ENCODE results near the gene PLAAT2.
"Not testable (repeated sequence)": the region's sequence is repeated elsewhere in the genome, so short reads cannot be mapped to it uniquely, and the experiment has no call there.

Gene PLAAT2

GRCh38 chr11:63547061-63547460, 16.1 kb downstream of the PLAAT2 start:
- DNase-seq = no peak

- no peak for DNase-seq
These were observed 19.5 kb downstream of the PLAAT2 start for GRCh38 chr11:63543711-63544110.

DNA sequence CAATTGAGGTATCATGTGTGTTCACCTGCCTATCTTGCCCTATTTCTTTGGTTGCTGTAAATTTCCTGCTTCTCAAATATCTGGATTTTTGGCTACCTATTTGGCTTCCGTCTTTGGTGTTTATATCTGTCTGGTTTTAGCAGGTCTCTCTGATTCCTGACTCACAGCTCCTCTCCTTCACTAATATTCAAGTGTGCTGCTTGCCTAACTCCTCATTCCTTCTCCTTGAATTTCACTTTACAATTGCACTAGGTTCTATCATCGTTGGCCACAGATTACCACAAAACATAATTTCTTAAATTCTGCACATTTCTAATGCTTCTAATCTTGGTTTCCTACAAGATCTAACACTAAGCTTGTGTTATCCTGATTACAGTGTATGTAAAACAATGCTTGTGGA, 20.7 kb downstream of the PLAAT2 start:
- DNase-seq = not testable (repeated sequence)

- no peak for DNase-seq
These were observed 25.7 kb downstream of the PLAAT2 start for GRCh38 chr11:63537293-63538101.

DNA sequence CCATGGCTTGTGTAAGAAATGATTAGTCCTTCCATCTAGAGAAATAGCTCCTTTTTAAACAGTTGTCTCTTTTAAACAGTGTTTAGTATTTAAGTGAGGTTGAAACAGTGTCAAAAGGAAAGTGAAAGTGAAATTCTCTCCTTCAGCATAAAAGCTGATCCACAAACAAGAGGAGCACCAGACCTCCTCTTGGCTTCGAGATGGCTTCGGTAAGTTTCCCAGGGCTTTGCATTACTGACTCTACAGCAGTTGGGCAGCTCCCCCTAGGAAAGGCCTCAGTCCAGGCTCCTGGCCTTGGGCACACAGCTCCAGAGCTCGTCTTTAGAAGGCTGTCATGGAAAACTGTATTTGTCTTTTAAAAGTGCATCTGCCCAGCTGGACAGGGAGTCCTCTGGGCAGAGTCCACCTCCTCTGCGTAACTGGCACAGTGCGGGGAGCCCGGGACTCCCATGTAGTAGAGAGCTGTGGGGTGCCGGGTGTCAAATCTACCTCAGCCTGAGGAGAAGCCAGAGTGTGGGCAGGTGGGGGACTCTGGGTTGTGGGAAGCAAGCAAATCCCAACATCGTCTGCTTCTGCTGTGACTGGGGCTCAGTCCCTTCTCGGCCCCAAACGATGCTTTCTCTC, 26.4 kb downstream of the PLAAT2 start, which contains the start of gene PLAAT4:
Gene PLAAT4, plus strand, starts transcription at position 140 of the 624 bp plus-strand sequence. Its CDS starts 61 bp downstream, at position 201.
- DNase-seq = no peak

- no peak for DNase-seq
These were observed 27.4 kb downstream of the PLAAT2 start for GRCh38 chr11:63535734-63536133.

GRCh38 chr11:63534895-63535461, 28.2 kb downstream of the PLAAT2 start:
- no peak for DNase-seq

DNA sequence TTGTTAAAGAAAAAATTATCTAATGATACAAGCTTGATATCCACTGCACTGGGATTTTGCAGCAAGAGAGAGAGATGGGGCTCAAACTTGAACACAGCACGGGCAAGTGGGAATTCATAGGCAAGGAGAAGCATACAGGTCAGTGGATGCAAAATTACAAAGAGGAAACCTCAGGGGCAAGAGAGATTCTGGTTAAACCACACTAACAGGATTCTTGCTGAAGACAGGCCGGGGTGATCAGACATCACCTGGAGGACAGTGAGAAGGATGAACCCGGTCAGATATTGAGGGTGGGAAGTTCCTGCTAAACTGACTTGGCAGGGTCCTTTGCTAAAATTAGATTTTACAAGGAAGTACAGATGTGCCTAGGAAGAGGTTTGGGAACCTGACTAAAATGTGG, 29.1 kb downstream of the PLAAT2 start:
- DNase-seq = no peak

- DNase-seq = no peak
These were observed 30.2 kb downstream of the PLAAT2 start for GRCh38 chr11:63532799-63533475.

DNA sequence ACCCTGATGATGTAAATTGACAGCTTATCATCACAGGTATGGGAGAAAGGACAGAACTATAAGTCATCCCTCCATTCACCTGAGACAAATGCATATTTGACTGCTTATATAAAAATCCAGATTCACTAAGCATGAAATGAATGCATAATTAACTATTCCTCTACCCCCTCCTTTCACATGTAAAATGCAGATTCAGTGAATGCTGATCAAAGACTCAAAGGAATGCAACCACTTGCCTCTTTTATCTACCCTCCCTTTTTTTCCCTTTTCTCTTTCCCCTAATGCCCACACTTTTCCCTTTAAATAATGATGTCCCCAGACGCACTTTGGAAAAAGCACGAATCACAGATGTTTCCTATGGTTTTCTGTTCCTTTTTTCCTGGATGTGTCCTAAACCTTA, 31.1 kb downstream of the PLAAT2 start:
- no peak for DNase-seq

GRCh38 chr11:63531074-63531792, 31.9 kb downstream of the PLAAT2 start:
- peak; percentile 79 for DNase-seq

GRCh38 chr11:63530021-63530420, 33.2 kb downstream of the PLAAT2 start:
- DNase-seq = no peak

- DNase-seq = not testable (repeated sequence)
These were observed 33.8 kb downstream of the PLAAT2 start for GRCh38 chr11:63529373-63529772.

DNA sequence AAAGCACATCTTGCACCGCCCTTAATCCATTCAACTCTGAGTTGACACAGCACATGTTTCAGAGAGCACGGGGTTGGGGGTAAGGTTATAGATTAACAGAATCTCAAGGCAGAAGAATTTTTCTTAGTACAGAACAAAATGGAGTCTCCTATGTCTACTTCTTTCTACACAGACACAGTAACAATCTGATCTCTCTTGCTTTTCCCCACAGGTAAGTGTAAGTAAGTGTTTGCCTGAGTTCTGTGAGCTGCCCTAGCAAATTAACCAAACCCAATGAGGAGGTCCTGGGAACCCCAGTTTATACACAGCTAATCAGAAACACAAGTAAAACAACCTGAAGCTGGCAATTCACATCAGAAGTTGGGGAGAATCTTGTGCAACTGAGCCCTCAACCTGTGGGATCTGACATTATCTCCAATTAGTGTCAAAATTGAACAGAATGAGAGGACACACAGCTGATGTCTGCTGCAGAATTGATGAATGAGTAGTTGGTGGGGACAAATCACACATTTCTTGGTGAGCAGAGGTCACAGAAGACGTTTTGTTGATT, 34.4 kb downstream of the PLAAT2 start:
- DNase-seq = not testable (repeated sequence)

- not testable (repeated sequence) for DNase-seq
These were observed 35.0 kb downstream of the PLAAT2 start for GRCh38 chr11:63528156-63528555.

GRCh38 chr11:63527667-63528066, 35.5 kb downstream of the PLAAT2 start:
- no peak for DNase-seq

DNA sequence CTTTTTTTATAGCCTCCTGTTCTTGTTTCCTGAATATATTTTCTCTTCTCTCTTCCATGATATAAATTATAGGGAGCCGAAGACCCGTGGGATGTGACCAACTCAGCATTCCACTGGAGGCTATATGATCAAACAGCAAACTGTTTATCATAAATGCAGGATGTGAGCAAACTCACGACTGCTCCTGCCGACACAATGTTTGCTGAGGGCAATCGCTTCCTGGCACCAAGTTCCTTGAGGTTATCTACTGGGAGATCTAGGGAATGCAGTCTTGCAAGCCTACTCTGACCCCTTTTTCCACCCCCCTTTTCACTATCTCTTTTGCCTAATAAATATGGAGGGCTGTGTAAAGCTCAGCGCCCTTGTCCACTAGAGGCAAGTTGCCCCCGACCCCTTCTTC, 40.0 kb downstream of the PLAAT2 start:
- DNase-seq = no peak

- DNase-seq = no peak
These were observed 41.3 kb downstream of the PLAAT2 start for GRCh38 chr11:63521896-63522295.

DNA sequence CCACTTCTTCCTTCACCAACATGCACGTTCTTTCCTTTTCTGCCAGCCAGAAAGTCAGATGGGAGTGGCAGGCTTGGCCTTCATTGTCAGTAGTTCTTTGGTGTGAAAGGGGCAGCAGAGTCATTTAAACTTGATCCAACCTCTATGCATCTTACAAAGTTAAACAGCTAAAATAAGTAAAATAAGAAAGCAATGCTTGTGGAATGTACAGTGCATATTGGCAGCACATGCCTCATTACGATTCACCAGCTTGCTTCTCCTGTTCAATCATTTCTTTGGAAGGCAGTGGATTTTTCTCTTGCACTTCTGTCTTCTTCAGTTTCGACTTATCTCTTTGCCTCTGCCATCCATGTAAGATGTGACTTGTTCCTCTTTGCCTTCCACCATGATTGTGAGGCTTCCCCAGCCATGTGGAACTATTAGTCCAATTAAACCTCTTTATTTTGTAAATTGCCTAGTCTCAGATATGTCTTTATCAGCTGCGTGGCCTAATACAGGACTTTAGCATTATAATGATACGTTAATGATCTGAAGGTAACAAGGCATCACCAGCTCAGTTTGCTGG, 42.5 kb downstream of the PLAAT2 start:
- DNase-seq = no peak

GRCh38 chr11:63518548-63518947, 44.6 kb downstream of the PLAAT2 start:
- no peak for DNase-seq

DNA sequence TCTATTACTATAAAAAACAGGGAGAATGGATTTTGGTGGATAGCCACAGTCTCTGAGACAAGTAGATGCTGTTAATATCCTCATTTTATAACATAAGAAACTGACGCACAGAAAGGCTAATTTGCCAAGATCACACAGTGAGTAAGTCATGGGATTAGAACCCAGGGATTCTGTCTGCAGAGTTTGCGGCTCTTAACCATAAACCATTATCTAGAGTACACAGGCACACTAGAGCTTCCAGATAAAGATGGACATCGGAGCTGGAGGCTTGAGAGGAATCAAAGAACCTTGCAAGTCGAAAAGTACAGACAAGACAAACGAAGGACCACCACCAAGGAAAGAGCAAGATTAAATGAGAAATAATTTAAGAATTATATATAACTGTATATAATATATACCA, 46.0 kb downstream of the PLAAT2 start:
- no peak for DNase-seq

DNA sequence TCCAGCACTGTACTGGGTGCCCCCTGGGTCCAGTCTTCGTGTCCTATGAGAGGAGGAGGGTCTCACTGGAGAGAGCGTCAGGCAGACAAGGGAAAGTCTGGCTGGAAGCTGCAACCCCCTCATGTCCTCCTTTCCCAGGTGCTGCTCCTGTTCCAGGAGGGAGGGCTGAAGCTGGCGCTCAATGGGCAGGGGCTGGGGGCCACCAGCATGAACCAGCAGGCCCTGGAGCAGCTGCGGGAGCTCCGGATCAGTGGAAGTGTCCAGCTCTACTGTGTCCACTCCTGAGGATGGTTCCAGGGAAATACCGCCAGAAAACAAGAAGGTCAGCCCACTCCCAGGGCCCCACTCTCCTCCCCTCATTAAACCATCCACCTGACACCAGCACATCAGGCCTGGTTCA, 47.1 kb downstream of the PLAAT2 start:
- DNase-seq = no peak
